Measurements from ENCODE around the gene ROBO1.

ROBO1 gene

DNA sequence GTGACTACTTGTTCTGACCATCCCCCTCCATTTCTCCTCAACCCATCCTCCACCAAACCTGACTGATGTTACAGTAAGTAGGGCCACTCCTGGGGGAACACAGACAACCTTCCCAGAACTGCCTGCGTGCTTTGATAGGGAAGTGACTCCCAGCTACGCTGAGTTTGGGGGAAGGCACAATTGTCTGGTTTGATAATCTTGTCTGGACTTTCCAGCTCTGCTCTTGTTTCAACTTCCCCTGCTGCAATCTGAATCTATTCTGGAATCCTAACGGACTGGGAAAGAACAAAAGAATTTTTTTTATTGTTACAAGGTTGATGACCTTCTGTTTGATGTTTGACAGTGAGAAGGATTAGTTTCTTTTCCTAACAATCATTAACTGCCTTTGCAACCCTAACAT lies 895.6 kb downstream of the ROBO1 start:
- DNase-seq, result no peak

DNA sequence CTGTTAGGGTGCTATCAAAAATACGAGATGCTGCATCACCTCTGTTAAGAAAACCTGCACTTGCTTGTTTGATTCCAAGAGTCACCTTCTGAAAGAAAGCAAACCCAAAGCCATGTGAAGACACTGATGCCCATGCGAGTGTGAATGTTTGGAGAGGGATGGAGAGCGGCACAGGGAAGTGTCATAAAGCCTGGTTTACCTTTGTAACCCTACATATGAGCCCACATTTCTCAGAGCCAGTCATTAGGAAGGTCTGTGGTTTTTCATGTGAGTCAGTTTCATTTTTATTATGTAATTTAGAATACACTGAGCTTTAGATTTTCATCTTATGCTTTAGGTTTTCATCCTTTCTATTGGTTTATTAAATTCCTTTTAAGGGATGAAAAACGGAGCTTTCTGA lies 896.8 kb downstream of the ROBO1 start:
- DNase-seq, result no peak

DNA sequence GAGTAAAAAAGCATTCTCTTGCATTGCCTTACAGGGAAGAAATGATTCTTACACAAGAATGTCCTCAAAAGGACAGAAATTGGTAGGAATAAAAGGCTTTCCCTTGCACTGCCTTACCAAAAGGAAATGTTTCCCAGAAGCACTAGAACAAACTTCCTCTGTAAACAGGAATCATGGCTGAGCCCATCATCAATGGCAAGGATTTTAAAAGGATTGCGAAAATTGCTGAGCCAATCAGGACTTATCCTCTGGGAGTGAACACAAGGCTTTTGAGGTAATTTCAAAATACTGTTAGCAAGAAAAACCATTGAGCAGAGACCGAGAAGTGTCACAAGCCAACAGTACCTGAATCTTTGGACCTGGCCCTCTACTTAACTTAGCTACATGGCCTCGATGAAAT lies 897.3 kb downstream of the ROBO1 start:
- no peak for DNase-seq

DNA sequence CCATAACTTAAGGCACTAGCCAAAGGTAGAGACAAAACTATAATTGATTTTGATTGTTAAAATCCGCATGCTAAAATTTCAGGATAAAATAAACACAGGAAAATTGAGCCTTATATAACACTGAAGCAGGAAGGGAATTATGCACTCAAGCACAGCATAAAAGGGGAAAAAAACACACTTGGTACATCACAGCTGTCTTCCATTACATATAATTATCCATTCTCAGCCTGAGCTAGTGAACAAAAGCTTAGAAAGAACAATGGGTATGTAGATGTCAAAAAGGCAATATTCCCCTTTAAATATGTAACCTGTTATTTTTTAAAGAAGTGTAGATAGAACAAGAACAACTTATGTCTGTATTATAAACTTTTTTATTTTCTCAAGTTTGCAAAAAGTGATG lies 899.2 kb downstream of the ROBO1 start:
- DNase-seq, result no peak

DNA sequence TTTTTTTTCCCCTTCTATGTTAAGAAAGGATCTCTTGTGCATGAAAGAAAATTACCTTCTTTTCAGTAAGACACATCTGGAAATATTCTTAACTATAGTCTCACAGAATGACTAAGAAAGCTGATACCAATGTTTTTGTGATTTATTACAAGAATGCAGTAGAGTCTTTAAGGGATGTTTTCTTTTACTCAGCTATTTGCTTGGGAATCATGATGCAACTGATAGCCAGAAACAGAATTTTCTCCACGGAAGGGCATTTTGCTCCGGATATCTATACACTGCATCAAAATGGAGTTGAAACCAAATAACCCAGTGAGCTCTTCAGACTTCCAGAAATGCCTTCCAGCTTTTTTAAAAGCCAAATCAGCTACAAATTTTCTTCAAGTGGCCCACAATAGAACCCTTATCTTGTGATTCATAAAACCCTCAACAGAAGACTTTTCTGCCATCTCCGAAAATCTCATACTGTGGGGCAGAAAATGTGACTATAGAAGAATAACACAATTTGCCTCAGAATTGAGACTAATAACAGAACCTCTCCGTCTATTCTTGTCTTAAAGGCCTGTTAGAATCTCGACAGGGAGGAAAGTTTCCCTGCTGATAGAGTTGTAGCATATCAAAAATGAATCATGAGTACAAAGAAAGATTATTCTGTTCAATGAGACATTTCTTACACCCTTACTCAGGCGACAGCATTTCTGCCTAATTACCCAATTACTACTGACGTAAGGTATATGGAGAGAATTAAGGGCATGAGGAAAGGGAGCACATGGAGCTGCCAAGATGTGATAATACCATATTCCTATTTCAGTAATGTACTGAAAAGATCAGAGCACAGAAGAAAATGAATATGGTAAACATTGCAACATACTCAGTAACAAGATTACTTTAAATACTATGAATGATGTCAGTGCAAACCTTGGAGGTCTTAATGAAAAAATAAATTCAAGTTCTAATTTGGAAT lies 900.1 kb downstream of the ROBO1 start:
- peak; percentile 79 for DNase-seq

DNA sequence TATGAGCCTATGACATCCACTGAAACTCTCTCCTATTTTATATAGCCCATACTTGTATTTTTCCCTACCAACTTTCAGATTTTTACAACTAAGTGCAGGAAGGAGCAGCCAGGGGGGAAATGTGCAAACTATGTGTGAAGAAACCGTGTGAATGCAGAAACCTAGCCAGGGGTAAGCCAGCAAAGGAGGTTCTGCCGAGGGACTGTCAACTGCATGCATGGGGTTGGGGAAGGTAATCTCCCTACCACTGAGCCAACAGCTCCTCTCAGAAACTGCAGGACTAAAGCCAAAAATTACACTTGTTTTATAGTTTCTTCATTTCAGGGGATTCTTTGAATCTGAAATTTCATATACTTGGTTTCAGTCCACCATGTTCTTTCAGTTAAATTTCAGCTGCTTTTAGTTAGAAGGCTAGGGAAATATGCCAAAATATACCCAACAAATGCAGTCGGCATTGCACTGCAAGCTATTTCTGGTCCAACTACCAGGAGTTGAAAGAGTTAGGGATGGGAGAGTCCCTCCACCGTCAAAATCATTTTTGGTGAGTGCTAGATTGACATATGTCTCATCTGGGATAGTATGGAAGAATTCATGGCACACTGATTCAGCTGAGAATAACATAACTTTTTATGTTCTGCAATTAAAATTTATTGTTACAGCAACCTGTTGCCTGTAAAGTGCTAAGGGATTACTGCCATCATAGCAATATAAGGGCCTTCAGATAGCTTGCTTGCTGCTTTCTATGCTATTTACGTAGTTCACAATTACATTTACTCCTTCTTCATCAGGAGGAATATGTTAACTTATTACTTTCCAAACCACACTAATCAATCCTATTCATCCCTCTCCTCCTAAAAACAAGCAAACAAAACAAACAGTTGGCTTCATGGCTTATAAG lies 904.2 kb downstream of the ROBO1 start:
- no peak for DNase-seq

DNA sequence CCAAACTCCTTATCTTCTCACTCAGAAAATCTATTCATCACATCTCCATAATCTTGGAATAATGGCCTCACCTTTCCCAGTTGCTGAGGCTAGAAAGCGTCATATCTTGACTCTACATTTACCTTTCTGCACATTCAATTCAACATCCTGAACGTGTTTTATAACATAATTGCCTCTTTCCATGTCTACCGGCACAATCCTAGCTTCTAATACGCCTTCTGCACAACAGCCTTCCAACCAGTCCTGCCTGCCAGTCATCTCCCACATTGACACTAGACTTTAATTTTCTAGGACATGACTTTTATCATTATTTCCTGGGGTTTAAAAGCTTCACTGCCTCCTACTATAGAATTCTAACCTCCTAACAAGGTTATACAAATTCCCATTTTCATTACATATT lies 906.6 kb downstream of the ROBO1 start:
- no peak for DNase-seq

DNA sequence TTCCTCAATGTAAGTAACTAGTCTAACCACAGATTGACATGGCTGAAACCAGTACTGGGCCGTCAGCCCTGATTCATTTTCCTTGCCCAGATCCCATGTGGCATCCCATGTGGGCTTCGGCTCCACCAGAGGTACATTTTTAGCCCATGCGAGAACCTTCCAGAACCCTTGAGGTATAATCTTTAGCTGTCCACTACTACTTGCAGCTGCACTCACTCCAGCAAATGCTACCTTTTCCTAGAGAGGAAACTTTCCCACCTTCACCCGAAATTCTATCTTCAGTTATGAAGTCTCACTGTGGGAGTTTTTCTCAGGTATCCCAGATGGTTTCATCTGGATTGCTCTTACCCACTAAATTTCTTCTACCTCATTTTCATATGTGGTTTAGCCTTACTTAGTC lies 907.2 kb downstream of the ROBO1 start:
- DNase-seq, result no peak

DNA sequence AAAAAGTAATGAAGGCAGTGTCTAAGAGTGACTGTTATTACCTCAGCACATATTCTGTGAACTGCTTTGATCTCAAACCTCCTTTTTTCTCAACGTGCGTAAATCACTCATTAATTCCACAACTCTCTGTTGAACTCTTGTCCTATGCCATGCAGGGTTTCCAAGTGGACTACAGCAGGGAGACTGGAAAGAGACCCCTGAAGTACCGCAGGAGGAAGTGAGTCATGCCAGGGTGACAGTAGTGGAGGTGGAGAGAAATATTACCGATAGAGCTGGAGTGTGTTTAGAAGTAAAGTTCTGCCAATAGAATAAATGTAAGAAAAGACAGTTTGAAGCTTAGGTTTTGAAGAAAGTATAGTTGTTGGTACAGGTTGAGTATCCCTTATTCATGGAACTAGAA lies 908.9 kb downstream of the ROBO1 start:
- no peak for DNase-seq

DNA sequence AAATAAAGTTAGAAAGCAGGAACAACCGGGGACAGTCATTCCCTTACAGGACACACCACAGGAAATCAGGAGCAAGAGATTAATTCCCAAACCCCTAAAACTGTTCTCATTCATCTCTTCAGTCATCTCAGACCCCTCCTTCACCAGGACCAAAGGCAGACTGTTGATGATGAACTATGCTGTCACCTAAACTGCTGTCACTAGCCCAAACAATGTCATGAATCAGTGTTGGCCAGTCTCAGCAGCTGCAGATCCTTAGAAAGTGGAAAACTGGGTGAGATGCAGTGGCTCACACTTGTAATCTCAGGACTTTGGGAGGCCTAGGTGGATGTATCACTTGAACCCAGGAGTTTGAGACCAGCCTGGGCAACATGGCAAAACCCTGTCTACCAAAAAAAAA lies 909.6 kb downstream of the ROBO1 start:
- no peak for DNase-seq

DNA sequence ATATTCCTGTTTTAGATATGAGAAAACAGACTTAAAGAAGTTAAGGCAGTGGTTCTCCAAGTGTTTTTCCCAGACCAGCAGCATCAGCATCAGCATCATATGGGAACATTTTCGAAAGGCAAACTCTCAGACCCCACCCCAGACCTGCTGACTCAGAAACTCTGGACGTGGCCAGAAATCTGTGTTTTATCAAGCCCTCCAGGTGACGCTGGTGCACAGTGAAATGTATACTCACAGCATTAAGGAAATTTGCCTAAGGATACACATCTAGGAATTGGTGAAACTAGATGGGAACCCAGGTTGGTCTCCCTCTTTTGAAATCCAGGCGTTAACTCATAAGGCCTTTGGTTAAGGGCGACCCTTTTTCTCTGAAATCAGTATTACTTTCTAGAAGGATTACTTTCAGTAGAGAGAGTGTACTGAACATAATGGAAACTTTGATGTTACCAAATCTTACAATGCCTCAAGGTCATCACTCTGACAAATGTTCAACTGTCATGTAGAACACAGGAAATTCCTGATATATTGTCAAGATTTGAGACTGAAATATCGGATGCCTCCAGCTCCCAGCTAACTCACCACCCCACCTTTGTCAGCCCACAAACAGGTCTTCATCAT lies 910.2 kb downstream of the ROBO1 start:
- DNase-seq, result no peak

DNA sequence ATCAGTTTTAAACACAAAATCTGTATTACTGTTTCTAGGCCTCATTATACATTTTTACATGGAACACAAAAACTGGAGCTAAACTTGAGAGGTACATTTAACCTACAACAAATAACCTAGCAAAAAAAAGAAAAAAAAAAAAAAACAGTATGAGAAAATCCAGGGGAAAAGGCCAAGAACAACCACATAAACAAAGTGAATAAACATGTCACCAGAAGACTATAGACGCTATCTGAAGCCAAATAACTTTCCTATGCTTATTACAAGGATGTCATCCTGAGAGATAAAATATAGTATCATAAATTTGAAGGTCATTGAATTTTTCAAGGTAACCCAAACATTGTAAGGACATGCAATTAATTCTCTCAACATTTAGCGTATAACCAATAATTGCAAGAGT lies 911.6 kb downstream of the ROBO1 start:
- DNase-seq, result no peak

DNA sequence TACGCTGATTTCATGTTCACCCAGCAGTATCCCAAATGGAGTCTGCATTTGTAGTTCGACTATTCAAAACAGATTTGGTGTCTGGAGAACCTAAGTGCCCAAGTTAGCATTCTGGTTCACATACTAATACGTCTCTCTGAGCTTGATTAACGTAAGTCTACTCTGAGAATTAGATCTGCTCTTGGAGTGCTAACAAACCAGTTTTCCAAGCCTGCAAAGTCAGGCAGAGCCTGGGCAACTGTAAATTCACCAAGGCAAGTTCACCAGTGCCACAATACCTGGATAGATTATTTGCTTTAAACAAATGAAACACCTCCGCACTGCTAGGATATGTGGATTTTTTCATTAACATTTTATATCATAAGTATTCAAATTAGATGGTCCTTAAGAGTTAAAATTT lies 912.6 kb downstream of the ROBO1 start:
- no peak for DNase-seq

DNA sequence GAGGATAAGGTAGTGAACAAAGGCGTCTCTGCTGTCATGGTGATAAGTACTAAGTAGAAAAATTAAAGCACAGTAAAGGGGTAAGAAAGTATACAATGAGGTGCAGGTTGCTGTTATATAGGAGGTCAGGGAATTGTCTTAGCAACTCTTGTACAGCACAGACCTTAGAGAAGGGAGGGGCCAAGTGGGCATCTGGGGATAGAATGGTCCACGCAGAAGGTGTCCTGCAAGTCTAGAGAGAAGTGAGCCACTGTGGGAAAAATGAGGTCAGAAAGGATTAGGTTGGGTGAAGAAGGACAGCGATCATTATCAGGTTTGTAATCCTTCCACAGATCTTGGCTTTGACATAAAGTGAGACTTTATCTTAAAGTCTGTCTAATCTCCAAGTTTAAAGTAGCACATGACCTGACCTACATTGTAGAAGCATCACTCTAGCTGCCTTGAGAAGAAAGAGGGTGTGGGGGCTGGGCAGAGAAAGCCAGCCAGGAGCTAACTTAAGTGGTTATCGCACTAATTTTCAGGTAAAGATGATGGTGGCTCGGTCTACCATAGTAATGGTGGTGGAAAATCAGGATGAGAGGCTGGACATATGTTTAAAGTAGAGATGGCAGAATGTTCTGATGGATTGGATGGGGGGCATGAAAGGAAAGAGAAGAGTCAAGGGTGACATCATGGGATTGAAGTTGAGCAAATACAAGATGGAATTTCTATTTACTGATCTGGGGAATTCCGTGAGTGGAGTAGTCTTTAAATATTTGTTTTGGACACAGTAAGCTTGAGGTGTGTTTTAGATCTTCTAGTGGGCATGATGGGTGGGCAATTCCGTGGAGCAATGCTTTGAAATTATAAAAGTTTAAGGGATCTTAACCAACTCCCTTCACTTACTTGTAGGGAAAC lies 919.2 kb downstream of the ROBO1 start:
- no peak for DNase-seq

DNA sequence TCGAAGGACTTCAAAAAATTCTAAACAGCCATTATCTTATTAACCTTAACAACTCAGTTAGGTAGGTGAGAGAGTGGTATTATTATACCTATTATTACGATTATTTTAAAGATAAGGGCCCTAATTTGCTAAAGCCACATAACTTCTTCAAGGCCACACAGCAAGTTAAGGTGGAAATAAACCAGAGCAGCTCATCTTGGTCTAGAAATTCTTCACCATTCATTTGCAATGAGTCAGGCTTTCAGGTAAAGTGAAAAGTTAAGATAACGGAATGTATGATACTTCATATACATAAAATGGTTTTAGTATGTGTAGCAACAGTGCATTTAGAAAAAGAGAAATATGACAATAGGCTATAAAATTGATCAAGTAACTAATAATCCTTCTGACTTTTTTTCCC lies 920.2 kb downstream of the ROBO1 start:
- DNase-seq, result no peak

DNA sequence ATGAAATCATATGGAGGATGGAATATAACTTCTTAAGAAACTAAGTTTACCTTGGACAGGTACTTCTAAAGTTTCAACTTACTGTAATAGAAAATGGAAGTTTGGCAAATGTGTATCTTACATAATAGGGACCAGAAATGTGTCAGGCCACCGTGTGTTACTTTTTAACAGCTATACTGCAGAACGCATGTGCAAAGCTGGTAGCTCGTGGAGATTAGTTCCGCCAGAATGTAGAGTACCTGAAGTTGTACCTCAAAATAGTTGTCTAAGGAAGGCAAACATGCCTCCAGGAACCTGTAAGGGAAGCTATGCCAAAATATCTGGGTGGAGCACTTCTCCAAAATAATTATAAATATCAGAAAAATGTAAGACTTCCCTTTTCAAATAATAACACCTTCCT lies 920.6 kb downstream of the ROBO1 start:
- DNase-seq, result no peak

DNA sequence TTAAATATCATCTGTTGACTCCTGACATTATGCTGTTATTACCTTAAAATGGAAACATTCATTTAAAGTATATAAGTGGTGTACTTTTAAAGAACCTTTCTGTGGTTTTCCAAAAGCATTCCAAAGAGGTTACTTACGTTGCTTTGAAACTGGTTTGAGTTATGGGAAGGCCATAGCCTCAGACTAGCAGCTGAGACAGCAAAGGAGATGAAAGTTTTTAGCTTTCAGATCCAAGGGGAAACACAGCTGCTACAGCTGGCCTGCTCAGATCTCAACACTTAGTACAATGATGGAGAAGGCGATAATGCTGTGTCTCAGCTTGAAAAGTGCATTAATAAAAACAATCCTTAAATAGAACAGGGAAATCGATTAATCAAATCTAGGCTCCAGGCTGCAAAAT lies 921.1 kb downstream of the ROBO1 start:
- no peak for DNase-seq

DNA sequence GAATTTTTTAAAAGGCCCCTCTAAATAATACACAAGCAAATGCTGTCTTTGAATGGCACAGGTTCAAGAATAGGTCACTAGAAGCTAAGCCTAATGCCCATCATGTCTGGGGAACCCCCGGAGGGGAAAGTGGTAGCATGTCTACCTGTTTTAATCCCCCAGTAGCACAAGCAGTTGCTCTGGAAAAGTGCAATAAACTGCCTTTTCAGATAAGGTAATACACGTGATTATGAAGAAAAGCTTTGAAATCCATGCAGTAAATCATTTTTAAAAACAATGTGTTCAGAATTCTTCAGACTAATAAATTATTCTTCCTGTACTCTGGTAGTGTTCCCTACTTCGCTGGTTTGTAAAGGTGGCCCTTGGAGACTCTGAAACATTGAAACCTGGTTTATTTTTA lies 922.2 kb downstream of the ROBO1 start:
- DNase-seq, result no peak

DNA sequence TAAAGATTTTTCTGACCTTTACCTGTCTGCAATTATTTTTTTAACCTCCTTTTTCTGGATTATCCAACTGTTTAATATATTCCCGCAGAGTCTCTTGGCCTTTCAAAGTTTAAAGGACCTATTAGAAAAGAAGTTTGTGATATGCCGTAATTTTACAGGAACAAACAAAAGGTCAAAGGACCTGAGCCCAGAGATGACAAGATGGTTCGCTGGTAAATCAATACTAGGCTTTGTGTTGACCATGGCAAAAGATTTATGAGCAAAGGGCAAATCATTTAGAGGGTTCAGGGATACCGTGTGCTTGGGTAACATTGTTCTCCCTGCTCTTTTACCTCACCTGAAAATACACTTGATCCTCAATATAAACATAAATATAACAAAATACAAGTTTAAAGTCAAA lies 923.5 kb downstream of the ROBO1 start:
- DNase-seq, result no peak

DNA sequence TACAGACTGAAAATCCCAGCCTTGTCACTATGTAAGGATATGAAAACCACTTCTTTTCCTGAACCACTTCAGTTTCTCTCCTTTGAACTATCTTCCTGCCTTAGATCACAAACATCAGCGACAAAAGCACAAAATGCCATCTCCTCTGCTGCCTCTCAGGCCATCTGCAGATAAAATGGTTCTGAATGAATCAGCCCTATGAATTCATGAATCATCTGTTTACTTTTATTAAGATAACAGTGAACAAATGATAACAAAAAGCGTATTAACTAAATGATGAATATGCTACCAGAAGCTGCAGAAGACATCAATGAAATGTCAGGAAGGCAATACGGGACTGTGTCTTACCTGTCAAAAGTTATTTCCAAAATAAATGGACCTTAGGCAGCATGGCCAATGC lies 928.1 kb downstream of the ROBO1 start:
- peak; percentile 5 for DNase-seq

DNA sequence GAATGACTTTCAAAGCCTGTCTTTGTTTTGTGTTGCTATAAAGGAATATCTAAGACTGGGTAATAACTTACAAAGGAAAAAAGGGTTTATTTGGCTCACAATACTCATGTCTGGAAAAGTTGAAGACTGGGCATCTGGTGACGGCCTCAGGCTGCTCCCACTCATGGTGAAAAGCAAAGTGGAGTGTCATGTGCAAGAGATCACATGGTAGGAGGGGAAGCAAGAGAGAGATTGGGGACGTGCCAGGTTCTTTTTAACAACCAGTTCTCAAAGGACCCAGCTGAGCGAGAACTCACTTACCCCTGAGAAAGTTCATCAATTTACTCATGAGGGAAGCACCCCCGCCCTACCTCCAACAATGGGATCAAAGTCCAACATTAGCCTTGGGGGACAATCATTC lies 929.4 kb downstream of the ROBO1 start:
- no peak for DNase-seq

DNA sequence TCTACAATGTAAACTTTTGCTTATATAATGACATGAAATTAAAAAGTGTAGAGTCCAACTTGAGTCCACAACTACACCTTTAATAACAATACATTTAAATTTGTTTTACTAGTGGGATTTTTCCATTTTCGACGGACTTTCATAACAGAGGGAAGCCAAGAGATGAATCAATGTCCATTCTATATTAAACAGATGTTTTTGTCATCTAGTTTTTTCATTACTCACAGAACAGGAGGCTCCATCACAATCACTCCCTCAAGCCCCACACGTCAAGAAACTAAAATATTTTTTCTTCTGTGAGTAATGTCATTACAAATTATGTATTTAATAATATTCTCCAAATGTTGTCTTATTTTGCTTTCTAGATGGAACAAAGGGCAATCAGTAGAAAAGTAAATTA lies 932.9 kb downstream of the ROBO1 start:
- DNase-seq, result no peak

All from fibroblast of skin of scalp (primary cell).